DMS79 treated with DMSO at 0.1 percent for 48 hours (cell line): ENCODE data around the gene CUEDC1.

Experiments
- DNase-seq: peaks from one replicate; lab custom pipeline; 2025; lab: John Stamatoyannopoulos, UW

CUEDC1 gene

GRCh38 chr17:57955183-57955931 lies at the start of gene CUEDC1:
TSS of gene CUEDC1 (minus strand) at chr17:57955412. CDS start at chr17:57885564, 69,848 bp downstream.
- DNase-seq = no peak

GRCh38 chr17:58004060-58004459 lies 48.8 kb upstream of the CUEDC1 start:
- DNase-seq = no peak

- DNase-seq = no peak
These were observed 47.8 kb upstream of the CUEDC1 start for GRCh38 chr17:58002973-58003372.

- no peak for DNase-seq
These were observed 47.1 kb upstream of the CUEDC1 start for GRCh38 chr17:58002154-58002948.

- DNase-seq = no peak
These were observed 46.4 kb upstream of the CUEDC1 start for GRCh38 chr17:58001461-58002124.

GRCh38 chr17:57999496-58000017 lies 44.3 kb upstream of the CUEDC1 start:
- DNase-seq = peak; percentile 55

- no peak for DNase-seq
These were observed 43.8 kb upstream of the CUEDC1 start for GRCh38 chr17:57999010-57999495.

- DNase-seq = no peak
These were observed 42.0 kb upstream of the CUEDC1 start for GRCh38 chr17:57997085-57997809.

- DNase-seq = no peak
These were observed 40.1 kb upstream of the CUEDC1 start for GRCh38 chr17:57995076-57995956.

- no peak for DNase-seq
These were observed 39.2 kb upstream of the CUEDC1 start for GRCh38 chr17:57994436-57994835.

- DNase-seq = peak; percentile 59
These were observed 38.5 kb upstream of the CUEDC1 start for GRCh38 chr17:57993471-57994365.

- DNase-seq = no peak
These were observed 36.3 kb upstream of the CUEDC1 start for GRCh38 chr17:57991537-57991936.

GRCh38 chr17:57990037-57990436 lies 34.8 kb upstream of the CUEDC1 start:
- DNase-seq = no peak

- peak; percentile 15 for DNase-seq
These were observed 33.4 kb upstream of the CUEDC1 start for GRCh38 chr17:57988301-57989250.

GRCh38 chr17:57987581-57988300 lies 32.5 kb upstream of the CUEDC1 start, which contains the start of gene VEZF1:
TSS of gene VEZF1 (minus strand) at chr17:57988254. CDS start at chr17:57988111, 143 bp downstream.
- peak; percentile 28 for DNase-seq

GRCh38 chr17:57986841-57987580 lies 31.8 kb upstream of the CUEDC1 start:
- DNase-seq = no peak

GRCh38 chr17:57985675-57985974 lies 30.4 kb upstream of the CUEDC1 start:
- no peak for DNase-seq
